HG03342 (cell line): ENCODE measurements around the gene TSC22D3.

ENCODE experiments used
- ATAC-seq: cut with Tn5 transposase; IDR thresholded peaks from one replicate; pipeline ENCODE4 v1.9.1; 2021; ENCODE audit warnings: mild to moderate bottlenecking, moderate library complexity; ENCODE audit not compliant: unreplicated experiment

Gene TSC22D3

GRCh38 chrX:107760304-107761077, 15.1 kb downstream of the TSC22D3 start:
- peak; percentile 37 for ATAC-seq

GRCh38 chrX:107758231-107758766, 17.3 kb downstream of the TSC22D3 start:
- ATAC-seq, result no peak

GRCh38 chrX:107755721-107756120, 19.9 kb downstream of the TSC22D3 start:
- no peak for ATAC-seq

- ATAC-seq, result no peak
Measured at GRCh38 chrX:107753187-107753586, 22.4 kb downstream of the TSC22D3 start.

GRCh38 chrX:107752714-107753113, 22.9 kb downstream of the TSC22D3 start:
- ATAC-seq, result no peak

- ATAC-seq, result no peak
Measured at GRCh38 chrX:107752043-107752442, 23.5 kb downstream of the TSC22D3 start.

- no peak for ATAC-seq
Measured at GRCh38 chrX:107750861-107751445, 24.6 kb downstream of the TSC22D3 start.

GRCh38 chrX:107750263-107750662, 25.3 kb downstream of the TSC22D3 start:
- no peak for ATAC-seq

- ATAC-seq, result no peak
Measured at GRCh38 chrX:107748506-107748905, 27.1 kb downstream of the TSC22D3 start.

- no peak for ATAC-seq
Measured at GRCh38 chrX:107747596-107748161, 27.9 kb downstream of the TSC22D3 start.

GRCh38 chrX:107744868-107745267, 30.7 kb downstream of the TSC22D3 start:
- ATAC-seq, result no peak

- no peak for ATAC-seq
Measured at GRCh38 chrX:107743995-107744394, 31.6 kb downstream of the TSC22D3 start.

- no peak for ATAC-seq
Measured at GRCh38 chrX:107742700-107743191, 32.8 kb downstream of the TSC22D3 start.

GRCh38 chrX:107741404-107741790, 34.2 kb downstream of the TSC22D3 start:
- ATAC-seq, result peak; percentile 15

- no peak for ATAC-seq
Measured at GRCh38 chrX:107739541-107739940, 36.0 kb downstream of the TSC22D3 start.

- ATAC-seq, result no peak
Measured at GRCh38 chrX:107738768-107739167, 36.8 kb downstream of the TSC22D3 start.

- ATAC-seq, result no peak
Measured at GRCh38 chrX:107738272-107738671, 37.3 kb downstream of the TSC22D3 start.

- no peak for ATAC-seq
Measured at GRCh38 chrX:107736781-107737531, 38.6 kb downstream of the TSC22D3 start.

- ATAC-seq, result no peak
Measured at GRCh38 chrX:107734646-107735045, 40.9 kb downstream of the TSC22D3 start.

- ATAC-seq, result no peak
Measured at GRCh38 chrX:107733686-107734085, 41.9 kb downstream of the TSC22D3 start.
